ENCODE results near the gene ENG. TPM values are rescaled to one million over a fixed set of nuclear protein-coding genes. Genes with fewer than 3 reads are reported as not detected.

The ENG gene
- total RNA-seq, 1 experiment from 2014 or later, result 0.18 TPM

DNA sequence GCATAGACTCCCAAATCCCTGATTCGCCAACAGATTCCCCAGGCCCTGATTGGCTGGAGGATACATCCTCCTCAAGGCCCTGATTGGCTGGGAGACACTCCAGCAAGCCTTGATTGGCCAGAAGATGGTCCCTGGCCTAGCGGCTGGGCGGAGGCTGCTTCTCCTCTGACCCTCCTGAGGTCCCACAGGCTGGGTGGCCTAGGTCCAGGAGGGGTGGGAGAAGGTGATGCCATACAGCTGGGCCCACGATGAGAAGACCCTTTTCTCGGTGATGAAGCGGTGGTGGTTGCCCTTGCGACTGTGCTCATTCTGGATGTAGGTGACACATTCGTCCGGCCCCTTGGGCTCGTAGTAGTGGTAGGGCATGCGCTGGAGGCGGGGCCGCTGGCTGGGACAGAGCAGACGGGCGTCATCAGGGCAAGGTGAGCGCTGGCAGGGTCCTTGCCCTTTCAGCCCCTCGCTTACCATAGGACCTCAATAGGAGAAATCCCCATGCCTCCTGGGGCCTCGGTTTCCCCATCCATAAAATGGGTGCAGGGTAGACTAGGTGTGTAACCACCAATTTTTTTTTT is 32.0 kb upstream of the ENG start:
- no peaks in the 10 kb centered on the region for H3K27me3 Mint-ChIP-seq (ENCODE audit: insufficient read depth, unreplicated experiment)
- intact Hi-C loops (cut with micrococcal nuclease; ENCODE audit: unreplicated experiment), result no loop called here

DNA sequence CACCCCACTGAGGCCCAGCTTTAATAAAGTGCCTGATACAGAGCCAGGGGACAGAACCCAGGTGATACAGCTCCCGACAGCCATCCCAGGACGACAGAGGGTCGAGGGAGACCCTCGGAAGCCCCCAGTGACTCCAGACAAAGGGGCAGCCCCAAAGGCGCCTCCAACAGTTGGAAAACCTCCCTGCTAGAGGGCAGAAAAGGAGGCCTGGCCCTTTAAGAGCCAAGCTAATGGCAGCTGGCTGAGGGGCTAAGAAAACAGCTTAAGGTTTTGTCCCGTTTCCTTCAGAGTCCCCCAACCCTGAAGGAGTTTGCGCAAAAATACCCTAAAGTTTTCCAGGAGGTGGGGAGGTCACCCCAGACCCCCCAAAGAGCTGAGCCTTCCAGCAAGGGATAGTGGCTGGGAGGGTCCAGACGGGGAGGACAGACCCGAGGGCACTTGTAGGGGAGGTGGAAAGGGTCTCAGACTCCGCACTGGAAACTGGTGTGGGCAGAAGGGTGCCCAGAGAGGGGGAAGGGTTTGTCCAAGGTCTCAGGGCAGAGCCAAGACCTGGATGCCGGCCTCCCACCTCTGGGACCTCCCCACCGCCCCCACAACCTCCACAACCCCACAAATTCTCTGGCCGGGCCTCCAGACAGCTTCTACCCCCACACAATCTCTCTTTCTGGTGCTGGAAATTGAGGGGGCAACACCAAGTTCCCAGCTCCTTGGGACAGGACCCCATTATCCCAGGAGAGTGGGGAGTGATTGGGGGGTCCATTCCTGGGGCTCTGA is 31.2 kb upstream of the ENG start:
- TF ChIP-seq, protein P1, sequence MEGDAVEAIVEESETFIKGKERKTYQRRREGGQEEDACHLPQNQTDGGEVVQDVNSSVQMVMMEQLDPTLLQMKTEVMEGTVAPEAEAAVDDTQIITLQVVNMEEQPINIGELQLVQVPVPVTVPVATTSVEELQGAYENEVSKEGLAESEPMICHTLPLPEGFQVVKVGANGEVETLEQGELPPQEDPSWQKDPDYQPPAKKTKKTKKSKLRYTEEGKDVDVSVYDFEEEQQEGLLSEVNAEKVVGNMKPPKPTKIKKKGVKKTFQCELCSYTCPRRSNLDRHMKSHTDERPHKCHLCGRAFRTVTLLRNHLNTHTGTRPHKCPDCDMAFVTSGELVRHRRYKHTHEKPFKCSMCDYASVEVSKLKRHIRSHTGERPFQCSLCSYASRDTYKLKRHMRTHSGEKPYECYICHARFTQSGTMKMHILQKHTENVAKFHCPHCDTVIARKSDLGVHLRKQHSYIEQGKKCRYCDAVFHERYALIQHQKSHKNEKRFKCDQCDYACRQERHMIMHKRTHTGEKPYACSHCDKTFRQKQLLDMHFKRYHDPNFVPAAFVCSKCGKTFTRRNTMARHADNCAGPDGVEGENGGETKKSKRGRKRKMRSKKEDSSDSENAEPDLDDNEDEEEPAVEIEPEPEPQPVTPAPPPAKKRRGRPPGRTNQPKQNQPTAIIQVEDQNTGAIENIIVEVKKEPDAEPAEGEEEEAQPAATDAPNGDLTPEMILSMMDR (IDR thresholded peaks at IDR 0.05; ENCODE audit: insufficient read depth in 1 of 2, low read depth in 1 of 2, low read length in 1 of 2, severe bottlenecking in 1 of 2, unreplicated experiment in 1 of 2), result no peak
- Mint-ChIP-seq H3K4me1 (ENCODE audit: low read depth, unreplicated experiment) (no peaks in the 10 kb centered on the region), H3K4me3 (ENCODE audit: unreplicated experiment) (no peak overlapping the region), H3K36me3 (ENCODE audit: insufficient read depth, unreplicated experiment) (peaks cover 18% of the 10 kb centered on the region), H3K9me3 (ENCODE audit: unreplicated experiment) (no peaks in the 10 kb centered on the region), H3K27ac (ENCODE audit: unreplicated experiment) (no peak overlapping the region), H3K27me3 (ENCODE audit: insufficient read depth, unreplicated experiment) (no peaks in the 10 kb centered on the region)
- H3K27me3 ChIP-seq (replicated peaks; ENCODE audit: control insufficient read depth, insufficient read depth, low read length), result no peaks in the 10 kb centered on the region
- no peaks in the 10 kb centered on the region for H3K9me3 ChIP-seq
- ChIA-PET CTCF (no interaction called here), POLR2A (no interaction called here)
- intact Hi-C loops (cut with micrococcal nuclease; ENCODE audit: unreplicated experiment), result no loop called here
- 0 out of 2 replicates have a peak, but pooled peaks cover 3% of the 10 kb centered on the region for H3K36me3 ChIP-seq (ENCODE audit: control insufficient read depth, insufficient read depth, low read length)
- no peak for DNase-seq
- H3K4me1 ChIP-seq, result no peaks in the 10 kb centered on the region
- no peak overlapping the region for H3K4me3 ChIP-seq (ENCODE audit: low read depth, low read length)
- BruUV-seq (replicated peaks), result no TSS peak

More for the DNA sequence above, 32.0 kb upstream of the ENG start:
- DNase-seq, result no peak
- no peaks in the 10 kb centered on the region for H3K27me3 ChIP-seq (replicated peaks; ENCODE audit: control insufficient read depth, insufficient read depth, low read length)
- no peaks in the 10 kb centered on the region for H3K9me3 ChIP-seq
- ChIA-PET CTCF (no interaction called here), POLR2A (no interaction called here)
- no peak overlapping the region for H3K4me3 Mint-ChIP-seq (ENCODE audit: unreplicated experiment)
- BruUV-seq (replicated peaks), result no TSS peak
- H3K9me3 Mint-ChIP-seq (ENCODE audit: unreplicated experiment), result peaks cover 5% of the 10 kb centered on the region
- no peaks in the 10 kb centered on the region for H3K4me1 ChIP-seq
- H3K36me3 ChIP-seq (ENCODE audit: control insufficient read depth, insufficient read depth, low read length), result 0 out of 2 replicates have a peak, but pooled peaks cover 3% of the 10 kb centered on the region
- no peak overlapping the region for H3K27ac Mint-ChIP-seq (ENCODE audit: unreplicated experiment)
- H3K4me1 Mint-ChIP-seq (ENCODE audit: low read depth, unreplicated experiment), result peaks cover 4% of the 10 kb centered on the region
- peaks cover 22% of the 10 kb centered on the region for H3K36me3 Mint-ChIP-seq (ENCODE audit: insufficient read depth, unreplicated experiment)
- no peak overlapping the region for H3K4me3 ChIP-seq (ENCODE audit: low read depth, low read length)
- TF ChIP-seq, protein P1 (IDR thresholded peaks at IDR 0.05; ENCODE audit: insufficient read depth in 1 of 2, low read depth in 1 of 2, low read length in 1 of 2, severe bottlenecking in 1 of 2, unreplicated experiment in 1 of 2), result no peak

DNA sequence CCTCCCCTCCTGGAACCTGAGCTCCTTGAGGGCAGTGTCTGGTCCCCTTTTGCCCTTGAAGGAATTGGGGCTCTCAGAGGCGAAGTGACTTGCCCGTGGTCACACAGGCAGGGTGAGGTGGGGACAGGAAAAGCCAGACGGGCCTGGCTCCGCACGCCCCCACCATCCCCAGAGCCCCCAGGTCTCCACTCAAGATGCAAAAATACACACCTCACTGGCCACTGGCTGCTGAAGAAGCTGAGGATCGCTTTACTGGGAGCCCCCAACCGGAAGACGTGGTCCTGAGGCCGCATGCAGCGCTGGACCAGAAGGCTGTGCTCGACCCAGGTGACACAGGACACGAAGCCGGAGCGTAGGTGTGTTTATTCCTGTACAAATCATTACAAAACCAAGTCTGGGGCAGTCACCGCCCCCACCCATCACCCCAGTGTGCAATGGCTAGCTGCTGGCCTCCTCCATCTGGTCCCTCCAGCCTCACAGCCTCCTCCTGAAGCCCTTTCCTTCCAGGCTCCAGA is 30.6 kb upstream of the ENG start:
- no TSS peak for BruUV-seq (replicated peaks)
- Mint-ChIP-seq H3K4me3 (ENCODE audit: unreplicated experiment) (no peak overlapping the region), H3K4me1 (ENCODE audit: low read depth, unreplicated experiment) (no peaks in the 10 kb centered on the region), H3K36me3 (ENCODE audit: insufficient read depth, unreplicated experiment) (peaks cover 13% of the 10 kb centered on the region), H3K27me3 (ENCODE audit: insufficient read depth, unreplicated experiment) (no peaks in the 10 kb centered on the region), H3K9me3 (ENCODE audit: unreplicated experiment) (no peaks in the 10 kb centered on the region), H3K27ac (ENCODE audit: unreplicated experiment) (no peak overlapping the region)
- DNase-seq, result no peak
- Histone ChIP-seq H3K9me3 (no peaks in the 10 kb centered on the region), H3K36me3 (ENCODE audit: control insufficient read depth, insufficient read depth, low read length) (0 out of 2 replicates have a peak, but pooled peaks cover 3% of the 10 kb centered on the region), H3K4me1 (no peaks in the 10 kb centered on the region), H3K27me3 (replicated peaks; ENCODE audit: control insufficient read depth, insufficient read depth, low read length) (no peaks in the 10 kb centered on the region), H3K4me3 (ENCODE audit: low read depth, low read length) (no peak overlapping the region)
- ChIA-PET CTCF (no interaction called here), POLR2A (interaction anchor here (0.5 kb wide), 1 partner anchor 32 kb away, joined by 7 read pairs; the partner anchor contains the start of gene ST6GALNAC4)
- TF ChIP-seq, protein P1 (IDR thresholded peaks at IDR 0.05; ENCODE audit: insufficient read depth in 1 of 2, low read depth in 1 of 2, low read length in 1 of 2, severe bottlenecking in 1 of 2, unreplicated experiment in 1 of 2), result no peak
- intact Hi-C loops (cut with micrococcal nuclease; ENCODE audit: unreplicated experiment), result no loop called here

All from Caco-2 (cell line).